Stimulated activated CD4-positive, alpha-beta T cell treated with anti-CD3 and anti-CD28 coated beads, Interleukin-12 subunit alpha, Interleukin-12 subunit beta, amount 100 ng/mL, for 4 hours (primary cell): Measurements from ENCODE around the gene PCDHB13.
"Not testable (repeated sequence)": the region's sequence is repeated elsewhere in the genome, so short reads cannot be mapped to it uniquely, and the experiment has no call there.

Experiments
- DNase-seq: peaks from one replicate; pipeline ENCODE4 v3.0.0-alpha.2; 2020

Gene PCDHB13

DNA sequence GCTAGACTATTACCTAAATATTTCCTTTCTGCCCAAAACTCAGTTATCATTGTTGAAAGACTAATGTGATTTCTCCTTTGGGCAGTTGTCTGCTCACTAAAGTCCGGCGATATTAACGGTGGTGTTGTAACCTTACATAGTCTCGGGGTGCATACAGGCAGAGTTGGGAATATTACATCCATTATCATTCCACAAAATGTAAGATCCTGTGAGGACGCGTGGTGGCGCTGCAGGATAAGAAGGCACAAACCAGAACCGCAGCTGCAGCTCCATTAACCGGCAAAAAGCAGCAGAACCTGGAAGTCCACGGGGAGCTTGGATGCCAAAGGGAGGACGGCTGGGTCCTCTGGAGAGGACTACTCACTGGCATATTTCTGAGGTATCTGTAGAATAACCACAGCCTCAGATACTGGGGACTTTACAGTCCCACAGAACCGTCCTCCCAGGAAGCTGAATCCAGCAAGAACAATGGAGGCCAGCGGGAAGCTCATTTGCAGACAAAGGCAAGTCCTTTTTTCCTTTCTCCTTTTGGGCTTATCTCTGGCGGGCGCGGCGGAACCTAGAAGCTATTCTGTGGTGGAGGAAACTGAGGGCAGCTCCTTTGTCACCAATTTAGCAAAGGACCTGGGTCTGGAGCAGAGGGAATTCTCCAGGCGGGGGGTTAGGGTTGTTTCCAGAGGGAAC lies at the start of gene PCDHB13:
TSS of gene PCDHB13 (plus strand) at position 264 of the 684 bp plus-strand sequence. CDS start at position 469, 205 bp downstream.
- DNase-seq: peak; percentile 5

DNA sequence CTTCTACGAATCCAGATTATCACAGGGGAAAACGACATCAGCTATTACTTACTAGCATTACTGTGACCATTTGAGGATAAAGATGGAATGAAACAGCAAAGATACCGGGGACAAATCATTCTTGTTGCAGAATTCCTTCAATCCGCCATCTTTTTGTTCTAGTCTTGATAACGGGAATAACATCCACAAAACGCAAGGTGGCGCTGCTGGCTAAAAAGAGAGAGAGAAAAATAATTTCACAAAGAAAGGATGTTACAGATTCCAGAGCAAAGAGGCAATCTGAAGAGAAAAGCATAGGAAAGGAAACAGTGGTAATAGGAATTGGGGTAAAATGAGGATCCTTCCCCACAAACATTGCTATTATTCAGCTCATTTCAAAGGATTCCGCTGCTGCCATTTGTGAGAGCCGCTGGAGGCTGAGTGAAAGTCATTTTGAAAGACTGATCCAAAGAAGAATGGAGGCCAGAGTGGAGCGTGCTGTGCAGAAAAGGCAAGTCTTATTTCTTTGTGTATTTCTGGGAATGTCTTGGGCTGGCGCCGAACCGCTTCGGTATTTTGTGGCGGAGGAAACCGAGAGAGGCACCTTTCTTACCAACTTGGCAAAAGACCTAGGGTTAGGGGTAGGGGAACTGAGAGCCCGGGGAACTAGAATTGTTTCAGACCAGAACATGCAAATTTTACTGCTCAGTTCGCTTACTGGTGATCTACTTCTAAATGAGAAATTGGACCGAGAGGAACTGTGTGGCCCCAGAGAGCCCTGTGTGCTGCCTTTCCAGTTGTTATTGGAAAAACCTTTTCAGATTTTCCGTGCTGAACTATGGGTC lies 41.1 kb upstream of the PCDHB13 start, which contains the start of gene PCDHB7:
TSS of gene PCDHB7 (plus strand) at position 264 of the 824 bp plus-strand sequence. CDS start at position 456, 192 bp downstream.
- no peak for DNase-seq

DNA sequence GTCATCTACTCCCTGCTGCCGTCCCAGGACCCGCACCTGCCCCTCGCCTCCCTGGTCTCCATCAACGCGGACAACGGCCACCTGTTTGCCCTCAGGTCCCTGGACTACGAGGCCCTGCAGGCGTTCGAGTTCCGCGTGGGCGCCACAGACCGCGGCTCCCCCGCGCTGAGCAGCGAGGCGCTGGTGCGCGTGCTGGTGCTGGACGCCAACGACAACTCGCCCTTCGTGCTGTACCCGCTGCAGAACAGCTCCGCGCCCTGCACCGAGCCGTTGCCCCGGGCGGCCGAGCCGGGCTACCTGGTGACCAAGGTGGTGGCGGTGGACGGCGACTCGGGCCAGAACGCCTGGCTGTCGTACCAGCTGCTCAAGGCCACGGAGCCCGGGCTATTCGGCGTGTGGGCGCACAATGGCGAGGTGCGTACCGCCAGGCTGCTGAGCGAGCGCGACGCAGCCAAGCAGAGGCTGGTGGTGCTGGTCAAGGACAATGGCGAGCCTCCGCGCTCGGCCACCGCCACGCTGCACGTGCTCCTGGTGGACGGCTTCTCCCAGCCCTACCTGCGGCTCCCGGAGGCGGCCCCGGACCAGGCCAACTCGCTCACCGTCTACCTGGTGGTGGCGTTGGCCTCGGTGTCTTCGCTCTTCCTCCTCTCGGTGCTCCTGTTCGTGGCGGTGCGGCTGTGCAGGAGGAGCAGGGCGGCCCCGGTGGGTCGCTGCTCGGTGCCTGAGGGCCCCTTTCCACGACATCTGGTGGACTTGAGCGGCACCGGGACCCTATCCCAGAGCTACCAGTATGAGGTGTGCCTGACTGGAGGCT lies 39.2 kb upstream of the PCDHB13 start:
- DNase-seq: not testable (repeated sequence)

GRCh38 chr5:141175933-141176332 lies 37.8 kb upstream of the PCDHB13 start:
- DNase-seq: no peak

- DNase-seq: not testable (repeated sequence)
Measured at GRCh38 chr5:141177577-141178191, 36.0 kb upstream of the PCDHB13 start, which contains the start of gene PCDHB8. PCDHB8 (plus strand) TSS chr5:141177790; CDS start chr5:141178035, 245 bp downstream.

GRCh38 chr5:141179371-141179770 lies 34.3 kb upstream of the PCDHB13 start:
- not testable (repeated sequence) for DNase-seq

DNA sequence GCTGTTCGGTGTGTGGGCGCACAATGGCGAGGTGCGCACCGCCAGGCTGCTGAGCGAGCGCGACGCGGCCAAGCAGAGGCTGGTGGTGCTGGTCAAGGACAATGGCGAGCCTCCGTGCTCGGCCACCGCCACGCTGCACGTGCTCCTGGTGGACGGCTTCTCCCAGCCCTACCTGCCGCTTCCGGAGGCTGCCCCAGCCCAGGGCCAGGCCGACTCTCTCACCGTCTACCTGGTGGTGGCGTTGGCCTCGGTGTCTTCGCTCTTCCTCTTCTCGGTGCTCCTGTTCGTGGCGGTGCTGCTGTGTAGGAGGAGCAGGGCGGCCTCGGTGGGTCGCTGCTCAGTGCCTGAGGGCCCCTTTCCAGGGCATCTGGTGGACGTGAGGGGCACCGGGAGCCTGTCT lies 33.8 kb upstream of the PCDHB13 start:
- DNase-seq: not testable (repeated sequence)

GRCh38 chr5:141180313-141180712 lies 33.4 kb upstream of the PCDHB13 start:
- DNase-seq: no peak

DNA sequence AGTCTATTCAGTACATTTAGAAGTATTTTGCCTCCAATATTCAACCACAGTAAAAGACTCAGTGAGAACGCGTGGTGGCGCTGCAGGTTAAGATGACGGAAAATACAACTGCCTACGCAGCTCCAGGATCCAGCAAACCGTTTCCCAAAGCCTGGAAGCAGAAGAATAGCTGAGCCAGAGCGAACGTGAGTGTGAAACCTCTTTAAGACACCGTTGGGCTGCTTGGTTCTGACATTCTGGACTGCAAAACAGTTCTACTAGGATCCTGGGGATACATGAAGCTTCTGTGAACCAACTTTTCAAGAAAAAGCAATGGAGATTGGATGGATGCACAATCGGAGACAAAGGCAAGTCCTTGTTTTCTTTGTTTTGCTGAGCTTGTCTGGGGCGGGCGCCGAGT lies 31.5 kb upstream of the PCDHB13 start, which contains the start of gene PCDHB16:
TSS of gene PCDHB16 (plus strand) at position 140 of the 400 bp plus-strand sequence. CDS start at position 313, 173 bp downstream.
- DNase-seq: no peak

- DNase-seq: not testable (repeated sequence)
Measured at GRCh38 chr5:141184117-141184855, 29.4 kb upstream of the PCDHB13 start.

DNA sequence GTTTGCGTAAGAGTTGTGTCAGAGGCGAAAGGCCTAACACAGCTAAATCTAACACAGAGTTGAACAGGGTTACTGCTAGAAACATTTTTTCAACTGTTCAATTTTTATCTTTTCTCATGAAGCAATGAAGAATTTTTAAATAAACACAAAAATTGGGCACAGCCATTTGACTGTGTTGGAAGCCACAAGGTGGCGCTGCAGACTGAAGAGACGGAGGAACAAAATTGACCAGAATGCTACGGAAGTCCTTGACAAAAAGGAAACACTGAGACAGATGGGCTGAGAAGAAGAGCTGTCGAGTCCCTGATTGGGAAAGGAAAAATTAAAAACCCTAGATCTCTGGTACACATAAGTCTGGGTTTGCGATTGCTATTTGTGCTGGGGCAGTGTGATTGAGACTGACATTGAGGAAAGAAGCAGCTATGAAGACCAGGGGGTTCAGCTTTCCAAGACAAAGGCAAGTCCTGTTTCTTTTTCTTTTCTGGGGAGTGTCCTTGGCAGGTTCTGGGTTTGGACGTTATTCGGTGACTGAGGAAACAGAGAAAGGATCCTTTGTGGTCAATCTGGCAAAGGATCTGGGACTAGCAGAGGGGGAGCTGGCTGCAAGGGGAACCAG lies 26.7 kb upstream of the PCDHB13 start, which contains the start of gene PCDHB9:
TSS of gene PCDHB9 (plus strand) at position 265 of the 616 bp plus-strand sequence. CDS start at position 423, 158 bp downstream.
- DNase-seq: peak; percentile 25

- DNase-seq: not testable (repeated sequence)
Measured at GRCh38 chr5:141188682-141189081, 25.0 kb upstream of the PCDHB13 start.

DNA sequence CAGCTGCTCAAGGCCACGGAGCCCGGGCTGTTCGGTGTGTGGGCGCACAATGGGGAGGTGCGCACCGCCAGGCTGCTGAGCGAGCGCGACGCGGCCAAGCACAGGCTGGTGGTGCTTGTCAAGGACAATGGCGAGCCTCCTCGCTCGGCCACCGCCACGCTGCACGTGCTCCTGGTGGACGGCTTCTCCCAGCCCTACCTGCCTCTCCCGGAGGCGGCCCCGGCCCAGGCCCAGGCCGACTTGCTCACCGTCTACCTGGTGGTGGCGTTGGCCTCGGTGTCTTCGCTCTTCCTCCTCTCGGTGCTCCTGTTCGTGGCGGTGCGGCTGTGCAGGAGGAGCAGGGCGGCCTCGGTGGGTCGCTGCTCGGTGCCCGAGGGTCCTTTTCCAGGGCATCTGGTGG lies 24.6 kb upstream of the PCDHB13 start:
- not testable (repeated sequence) for DNase-seq

- peak; percentile 8 for DNase-seq
Measured at GRCh38 chr5:141192110-141192725, 21.5 kb upstream of the PCDHB13 start, which contains the start of gene PCDHB10. PCDHB10 (plus strand) TSS chr5:141192353; CDS start chr5:141192553, 200 bp downstream.

DNA sequence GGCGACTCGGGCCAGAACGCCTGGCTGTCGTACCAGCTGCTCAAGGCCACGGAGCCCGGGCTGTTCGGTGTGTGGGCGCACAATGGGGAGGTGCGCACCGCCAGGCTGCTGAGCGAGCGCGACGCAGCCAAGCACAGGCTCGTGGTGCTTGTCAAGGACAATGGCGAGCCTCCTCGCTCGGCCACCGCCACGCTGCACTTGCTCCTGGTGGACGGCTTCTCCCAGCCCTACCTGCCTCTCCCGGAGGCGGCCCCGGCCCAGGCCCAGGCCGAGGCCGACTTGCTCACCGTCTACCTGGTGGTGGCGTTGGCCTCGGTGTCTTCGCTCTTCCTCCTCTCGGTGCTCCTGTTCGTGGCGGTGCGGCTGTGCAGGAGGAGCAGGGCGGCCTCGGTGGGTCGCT lies 19.4 kb upstream of the PCDHB13 start:
- DNase-seq: not testable (repeated sequence)

- DNase-seq: no peak
Measured at GRCh38 chr5:141196363-141196762, 17.4 kb upstream of the PCDHB13 start.

- DNase-seq: no peak
Measured at GRCh38 chr5:141199359-141200235, 14.1 kb upstream of the PCDHB13 start, which contains the start of gene PCDHB11. PCDHB11 (plus strand) TSS chr5:141199627; CDS start chr5:141199775, 148 bp downstream.

DNA sequence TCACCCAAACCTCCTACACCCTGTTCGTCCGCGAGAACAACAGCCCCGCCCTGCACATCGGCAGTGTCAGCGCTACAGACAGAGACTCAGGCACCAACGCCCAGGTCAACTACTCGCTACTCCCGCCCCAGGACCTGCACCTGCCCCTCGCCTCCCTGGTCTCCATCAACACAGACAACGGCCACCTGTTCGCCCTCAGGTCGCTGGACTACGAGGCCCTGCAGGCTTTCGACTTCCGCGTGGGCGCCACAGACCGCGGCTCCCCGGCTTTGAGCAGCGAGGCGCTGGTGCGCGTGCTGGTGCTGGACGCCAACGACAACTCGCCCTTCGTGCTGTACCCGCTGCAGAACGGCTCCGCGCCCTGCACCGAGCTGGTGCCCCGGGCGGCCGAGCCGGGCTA lies 12.6 kb upstream of the PCDHB13 start:
- not testable (repeated sequence) for DNase-seq

- DNase-seq: not testable (repeated sequence)
Measured at GRCh38 chr5:141201646-141202045, 12.1 kb upstream of the PCDHB13 start.
